Liver (tissue), 9 donors: ENCODE data around the gene PROSER3. TPM values are rescaled to one million over a fixed set of nuclear protein-coding genes. Genes with fewer than 3 reads are reported as not detected.
"Not testable (repeated sequence)": the region's sequence is repeated elsewhere in the genome, so short reads cannot be mapped to it uniquely, and the experiment has no call there.

Experiments
- DNase-seq: peaks from one replicate; pipeline ENCODE4 v3.0.0-alpha.2; 2017; ENCODE audit warnings: low spot score
- H3K27ac ChIP-seq, 2 donors: one replicate each; pipeline ENCODE4 v1.7.0; 2013; ENCODE audit warnings: inconsistent platforms in 2 of 2, low read length in 2 of 2, control low read depth in 1 of 2, low read depth in 1 of 2, mild to moderate bottlenecking in 1 of 2
- H3K27me3 ChIP-seq, 4 donors: one replicate each; pipeline versions ENCODE4 v1.6.1 to v1.7.0; 2013; ENCODE audit warnings: low read length in 3 of 4, inconsistent platforms in 1 of 4, mild to moderate bottlenecking in 1 of 4, moderate library complexity in 1 of 4; ENCODE audit not compliant: control insufficient read depth in 4 of 4, insufficient read depth in 4 of 4
- H3K36me3 ChIP-seq, 4 donors: one replicate each; pipeline versions ENCODE4 v1.6.1 to v1.7.0; 2013; ENCODE audit warnings: low read length in 3 of 4, mild to moderate bottlenecking in 3 of 4, low read depth in 1 of 4, moderate library complexity in 1 of 4; ENCODE audit not compliant: control insufficient read depth in 4 of 4, insufficient read depth in 3 of 4
- H3K4me1 ChIP-seq, 4 donors: one replicate each; pipeline versions ENCODE4 v1.6.1 to v1.7.0; 2013; ENCODE audit warnings: low read length in 3 of 4, mild to moderate bottlenecking in 3 of 4, moderate library complexity in 1 of 4; ENCODE audit not compliant: control insufficient read depth in 4 of 4, insufficient read depth in 4 of 4
- H3K4me3 ChIP-seq, 3 donors: one replicate each; pipeline versions ENCODE4 v1.6.1 to v1.7.0; 2013; ENCODE audit warnings: low read length in 3 of 3, control low read depth in 1 of 3, low read depth in 1 of 3, mild to moderate bottlenecking in 1 of 3
- H3K9ac ChIP-seq, 2 donors: one replicate each; pipeline ENCODE4 v1.7.0; 2013; ENCODE audit warnings: low read length in 2 of 2, mild to moderate bottlenecking in 2 of 2, moderate library complexity in 2 of 2, control low read depth in 1 of 2, low read depth in 1 of 2
- H3K9me3 ChIP-seq, 4 donors: one replicate each; pipeline versions ENCODE4 v1.6.1 to v1.7.0; 2013; ENCODE audit warnings: low read length in 3 of 4; ENCODE audit not compliant: control insufficient read depth in 4 of 4
- EGR1 ChIP-seq, 2 donors: IDR thresholded peaks; 2 replicates each; pipeline ENCODE4 v1.6.1; 2016 to 2018; ENCODE audit warnings: antibody characterized with exemption in 2 of 2, low read depth in 2 of 2
- FOXA1 ChIP-seq: IDR thresholded peaks from 2 replicates; pipeline ENCODE4 v1.6.1; 2016; ENCODE audit warnings: antibody characterized with exemption
- FOXA2 ChIP-seq: IDR thresholded peaks from 2 replicates; pipeline ENCODE4 v1.6.1; 2016; ENCODE audit warnings: antibody characterized with exemption
- HNF4A ChIP-seq, 2 donors: conservative IDR thresholded peaks; 2 replicates each; pipeline ENCODE4 v1.6.1; 2016; ENCODE audit warnings: antibody characterized with exemption in 2 of 2, mild to moderate bottlenecking in 2 of 2
- HNF4G ChIP-seq: IDR thresholded peaks from 2 replicates; pipeline ENCODE4 v1.6.1; 2016; ENCODE audit warnings: antibody characterized with exemption
- NR2F2 ChIP-seq: IDR thresholded peaks from 2 replicates; pipeline ENCODE4 v1.6.1; 2016; ENCODE audit warnings: antibody characterized with exemption
- RXRA ChIP-seq, 2 donors: IDR thresholded peaks; 2 replicates each; pipeline ENCODE4 v1.6.1; 2017 to 2018; ENCODE audit warnings: antibody characterized with exemption in 2 of 2, mild to moderate bottlenecking in 1 of 2
- SP1 ChIP-seq: IDR thresholded peaks from 2 replicates; pipeline ENCODE4 v1.6.1; 2018; ENCODE audit warnings: antibody characterized with exemption, mild to moderate bottlenecking
- TAF1 ChIP-seq: conservative IDR thresholded peaks from 2 replicates; pipeline ENCODE4 v1.6.1; 2016; ENCODE audit warnings: antibody characterized with exemption, mild to moderate bottlenecking
- YY1 ChIP-seq: IDR thresholded peaks from 2 replicates; pipeline ENCODE4 v1.6.1; 2016; ENCODE audit warnings: antibody characterized with exemption, mild to moderate bottlenecking
- ZBTB33 ChIP-seq: IDR thresholded peaks from 2 replicates; pipeline ENCODE4 v1.6.1; 2016; ENCODE audit warnings: antibody characterized with exemption
- WGBS: extraction: QIAGEN DNeasy Blood & Tissue Kit; methylation state at CpG from one replicate; pipeline ENCODE4 v1.1.7; 2013; 5-methylcytosine and 5-hydroxymethylcytosine counted together
- polyA plus RNA-seq, 2 donors: library from polyadenylated mRNA; stranded (reverse) in 1 of 2; unstranded in 1 of 2; fragments of 200-250 nt in 1 of 2; fragments of >200 nt in 1 of 2; fragmentation: Nextera tagmentation in 1 of 2; extraction: Ambion mirVana in 1 of 2; gene quantifications; one replicate each; pipeline versions ENCODE4 v1.2.1 to v1.2.3, GENCODE V29; 2013 to 2015
- total RNA-seq, 2 donors: library from RNA; depleted of rRNA; stranded (reverse); fragments of >200 nt; gene quantifications; one replicate each; pipeline ENCODE4 v1.2.3, GENCODE V29; 2014
- TF ChIP-seq, protein P1 (sequence below): fragments of 150-350 bp; IDR thresholded peaks from 2 replicates; pipeline ENCODE4 v1.5.1; 2017; ENCODE audit warnings: improper control_type of control experiment, low read depth, low read length; ENCODE audit not compliant: missing input control
- TF ChIP-seq, protein P2 (sequence below): IDR thresholded peaks from 2 replicates; pipeline ENCODE4 v1.6.1; 2016; ENCODE audit warnings: antibody characterized with exemption
- donor health status: healthy.
- donor health status: healthy.
- donor health status: healthy.
- donor health status: healthy.
- donor health status: healthy.

PROSER3 gene
- total and polyA plus RNA-seq, 4 donors, result 2.1 to 4.5 (median 2.7) TPM

GRCh38 chr19:35723671-35724070, 34.3 kb upstream of the PROSER3 start:
- no peak for DNase-seq
- peaks cover 7 to 18% (median 15%) of the 10 kb centered on the region in 4 donors for H3K4me1 ChIP-seq
- H3K27ac ChIP-seq, result no peak overlapping the region
- no peaks in the 10 kb centered on the region for H3K27me3 ChIP-seq
- WGBS, result 96% methylated on average over 24 of the region's 24 CpGs
- H3K36me3 ChIP-seq, result peaks cover 57 to 75% (median 62%) of the 10 kb centered on the region in 4 donors
- H3K9ac ChIP-seq, result no peak overlapping the region
- no peak overlapping the region for H3K4me3 ChIP-seq
- TF ChIP-seq, protein P1, sequence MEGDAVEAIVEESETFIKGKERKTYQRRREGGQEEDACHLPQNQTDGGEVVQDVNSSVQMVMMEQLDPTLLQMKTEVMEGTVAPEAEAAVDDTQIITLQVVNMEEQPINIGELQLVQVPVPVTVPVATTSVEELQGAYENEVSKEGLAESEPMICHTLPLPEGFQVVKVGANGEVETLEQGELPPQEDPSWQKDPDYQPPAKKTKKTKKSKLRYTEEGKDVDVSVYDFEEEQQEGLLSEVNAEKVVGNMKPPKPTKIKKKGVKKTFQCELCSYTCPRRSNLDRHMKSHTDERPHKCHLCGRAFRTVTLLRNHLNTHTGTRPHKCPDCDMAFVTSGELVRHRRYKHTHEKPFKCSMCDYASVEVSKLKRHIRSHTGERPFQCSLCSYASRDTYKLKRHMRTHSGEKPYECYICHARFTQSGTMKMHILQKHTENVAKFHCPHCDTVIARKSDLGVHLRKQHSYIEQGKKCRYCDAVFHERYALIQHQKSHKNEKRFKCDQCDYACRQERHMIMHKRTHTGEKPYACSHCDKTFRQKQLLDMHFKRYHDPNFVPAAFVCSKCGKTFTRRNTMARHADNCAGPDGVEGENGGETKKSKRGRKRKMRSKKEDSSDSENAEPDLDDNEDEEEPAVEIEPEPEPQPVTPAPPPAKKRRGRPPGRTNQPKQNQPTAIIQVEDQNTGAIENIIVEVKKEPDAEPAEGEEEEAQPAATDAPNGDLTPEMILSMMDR, result no peak
- TF ChIP-seq RXRA (IDR thresholded peaks at IDR 0.05) (no peak), HNF4A (conservative IDR thresholded peaks at IDR 0.05) (no peak), YY1 (no peak)
- no peaks in the 10 kb centered on the region for H3K9me3 ChIP-seq

GRCh38 chr19:35724132-35724531, 33.8 kb upstream of the PROSER3 start:
- not testable (repeated sequence) for H3K9ac ChIP-seq, H3K27me3 ChIP-seq, H3K9me3 ChIP-seq, DNase-seq, H3K4me3 ChIP-seq, H3K27ac ChIP-seq
- H3K36me3 ChIP-seq, result peaks cover 61 to 79% (median 65%) of the 10 kb centered on the region in 4 donors
- peaks cover 7 to 13% (median 11%) of the 10 kb centered on the region in 4 donors for H3K4me1 ChIP-seq
- WGBS, result 97% methylated on average over 7 of the region's 7 CpGs

GRCh38 chr19:35724560-35724959, 33.4 kb upstream of the PROSER3 start:
- H3K27ac ChIP-seq, result no peak overlapping the region
- peaks cover 61 to 84% (median 69%) of the 10 kb centered on the region in 4 donors for H3K36me3 ChIP-seq
- H3K9ac ChIP-seq, result no peak overlapping the region
- H3K4me3 ChIP-seq, result no peak overlapping the region
- H3K9me3 ChIP-seq, result no peaks in the 10 kb centered on the region
- peaks cover 3 to 9% (median 6%) of the 10 kb centered on the region in 4 donors for H3K4me1 ChIP-seq
- TF ChIP-seq FOXA2 (no peak), FOXA1 (no peak), HNF4A (conservative IDR thresholded peaks at IDR 0.05) (no peak), TAF1 (no peak), ZBTB33 (no peak), RXRA (IDR thresholded peaks at IDR 0.05) (no peak), NR2F2 (no peak), HNF4G (no peak), EGR1 (IDR thresholded peaks at IDR 0.05; ENCODE audit: low read depth in 2 of 2) (no peak), SP1 (no peak)
- TF ChIP-seq, protein P2, sequence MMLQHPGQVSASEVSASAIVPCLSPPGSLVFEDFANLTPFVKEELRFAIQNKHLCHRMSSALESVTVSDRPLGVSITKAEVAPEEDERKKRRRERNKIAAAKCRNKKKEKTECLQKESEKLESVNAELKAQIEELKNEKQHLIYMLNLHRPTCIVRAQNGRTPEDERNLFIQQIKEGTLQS, result no peak
- no peaks in the 10 kb centered on the region for H3K27me3 ChIP-seq
- no peak for DNase-seq
- 96% methylated on average over 12 of the region's 12 CpGs for WGBS
